GM18502 (cell line): Measurements from ENCODE around the gene LSS.
A peak's percentile ranks its signal among the peaks of the same experiment; 100 is the strongest.
"Not testable (repeated sequence)": the region's sequence is repeated elsewhere in the genome, so short reads cannot be mapped to it uniquely, and the experiment has no call there.

Experiments used
- ATAC-seq: cut with Tn5 transposase; IDR thresholded peaks from one replicate; pipeline ENCODE4 v1.9.1; 2021; ENCODE audit warnings: mild to moderate bottlenecking; ENCODE audit not compliant: unreplicated experiment, poor library complexity

The LSS gene

DNA sequence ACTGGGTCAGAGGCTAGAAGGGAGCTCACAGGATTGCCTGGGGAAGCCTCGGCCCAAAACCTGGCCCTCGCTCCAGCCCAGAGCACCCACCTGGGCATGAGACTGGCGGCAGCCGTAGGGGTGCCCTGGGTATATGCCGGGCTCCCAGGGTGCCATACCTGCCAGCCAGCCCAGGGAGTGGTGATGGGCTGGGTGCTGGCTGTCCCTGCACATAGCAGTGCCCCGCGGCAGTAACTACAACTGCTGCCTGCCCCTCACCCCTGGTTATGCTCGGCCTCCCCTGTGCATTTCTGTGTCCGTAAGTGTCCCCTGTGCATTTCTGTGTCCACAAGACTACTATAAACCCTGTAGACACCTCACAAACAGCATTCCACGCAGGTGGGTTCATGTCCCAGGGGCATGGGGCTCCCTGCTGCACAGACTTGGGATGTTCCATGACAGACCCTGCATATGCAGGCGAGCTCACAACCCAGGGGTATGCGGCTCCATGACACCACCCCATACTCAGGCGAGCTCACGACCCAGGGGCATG is 38.5 kb downstream of the LSS start:
- no peak for ATAC-seq

DNA sequence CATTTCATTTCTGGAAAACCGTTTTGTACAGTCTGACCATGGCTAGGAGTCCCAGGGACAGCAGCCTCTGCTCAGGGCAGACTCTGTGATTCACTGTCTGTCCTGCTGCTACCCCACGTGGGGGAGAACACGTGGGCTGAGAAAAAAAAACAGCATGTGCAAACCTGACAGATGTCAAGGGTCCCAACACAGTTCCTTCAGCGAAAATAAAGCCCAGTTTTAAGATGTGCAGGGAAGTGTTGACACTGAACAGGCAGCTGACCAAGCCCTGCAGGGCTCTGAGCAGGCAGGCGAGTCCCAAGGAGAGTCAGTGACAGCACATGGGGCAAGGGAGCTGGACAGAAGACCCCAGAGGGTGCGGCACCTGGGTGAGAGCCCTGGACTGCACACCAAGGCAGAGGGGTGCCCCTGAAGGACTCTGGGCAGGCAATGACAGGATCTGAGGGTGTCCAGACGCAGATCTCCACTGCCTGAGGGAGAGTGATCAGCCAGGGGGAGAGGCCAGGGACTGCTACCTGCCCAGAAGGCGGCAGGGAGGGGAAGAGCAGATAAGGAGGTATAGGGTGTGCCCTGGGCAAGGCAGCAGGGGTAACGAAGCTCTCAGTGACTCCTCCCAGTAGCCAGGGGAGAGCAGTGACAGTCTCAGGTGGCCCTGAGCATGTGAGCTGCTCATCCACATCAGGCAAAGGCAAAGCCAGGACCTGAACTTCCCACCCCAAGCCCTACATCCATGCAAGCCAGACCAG is 39.2 kb downstream of the LSS start:
- no peak for ATAC-seq

DNA sequence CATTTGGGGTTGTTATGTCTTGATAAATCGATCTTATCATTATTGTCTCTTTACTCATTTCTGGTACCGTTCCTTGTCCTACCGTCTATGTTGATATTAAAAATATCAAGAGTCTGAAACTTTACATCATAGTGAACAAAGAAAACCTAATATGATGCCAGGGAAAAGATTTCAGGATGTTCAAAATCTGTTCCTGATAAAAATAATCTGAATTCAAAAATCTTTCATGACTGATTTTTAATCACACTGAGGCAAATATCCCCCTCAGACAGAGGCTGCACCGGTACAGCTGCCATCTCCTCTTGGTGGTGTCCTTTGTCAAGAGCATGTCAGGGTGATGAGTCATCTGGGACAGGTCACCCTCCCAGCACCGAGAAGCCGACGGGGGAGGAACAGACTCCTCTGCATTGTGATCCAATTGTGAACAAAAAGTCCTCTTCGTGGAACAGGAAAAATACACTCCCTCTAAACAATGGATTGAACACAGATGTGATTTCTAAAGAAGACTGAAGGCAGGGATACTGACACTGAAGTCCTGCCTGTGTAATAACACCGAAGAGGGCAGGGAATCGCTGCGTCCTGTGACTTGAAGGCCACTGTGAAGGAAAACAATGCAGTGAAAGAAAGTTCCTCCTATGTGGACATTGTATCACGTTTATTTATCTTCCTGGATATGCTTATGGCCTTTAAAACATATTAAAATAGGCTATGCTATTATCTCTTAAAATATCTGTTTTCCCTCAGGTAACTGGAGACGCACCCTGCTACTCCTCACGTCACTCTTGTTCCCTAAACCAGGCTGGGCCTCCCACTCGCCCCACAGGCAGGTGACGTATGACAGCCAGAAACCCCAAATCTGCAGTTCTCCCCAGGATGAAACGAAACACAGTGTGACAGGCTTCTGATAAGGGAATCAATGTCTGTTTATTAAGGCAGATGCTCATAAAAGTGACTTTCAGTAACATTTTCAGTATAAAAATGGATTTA is 40.1 kb downstream of the LSS start:
- no peak for ATAC-seq

DNA sequence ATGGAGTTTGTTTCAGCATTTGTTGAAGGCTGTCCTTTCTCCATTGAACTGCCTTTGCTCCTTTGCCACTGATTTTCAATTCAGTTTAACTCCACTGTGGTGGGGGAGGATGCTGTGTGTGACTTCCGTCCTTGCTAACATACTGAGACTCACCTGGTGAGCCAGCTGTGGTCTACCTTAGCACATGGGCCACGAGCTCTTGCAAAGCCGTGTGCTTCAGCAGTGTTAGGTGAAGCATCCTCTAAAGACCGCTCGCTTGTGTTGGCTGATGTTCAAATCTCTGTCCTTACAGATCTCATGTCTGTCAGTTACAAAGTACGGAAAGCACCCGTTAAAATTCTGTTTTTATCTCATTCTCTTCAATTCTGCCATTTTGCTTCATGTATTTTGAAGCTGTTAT is 40.8 kb downstream of the LSS start:
- ATAC-seq, result no peak

DNA sequence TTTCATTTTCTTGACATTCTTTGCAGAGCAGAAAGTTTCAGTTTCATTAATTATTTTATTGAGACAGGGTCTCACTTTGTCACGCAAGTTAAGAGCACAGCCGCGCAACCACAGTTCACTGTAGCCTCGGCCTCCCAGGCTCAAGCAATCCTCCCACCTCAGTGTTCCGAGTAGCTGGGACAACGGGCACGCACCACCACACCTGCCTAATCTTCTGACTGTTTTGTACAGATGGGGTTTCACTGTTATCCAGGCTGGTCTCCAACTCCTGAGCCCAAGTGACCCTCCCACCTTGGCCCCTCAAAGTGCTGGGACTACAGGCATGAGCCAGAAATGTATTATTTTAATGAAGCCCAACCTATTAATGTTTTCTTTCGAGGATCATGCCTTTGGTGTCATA is 41.3 kb downstream of the LSS start:
- ATAC-seq, result no peak

DNA sequence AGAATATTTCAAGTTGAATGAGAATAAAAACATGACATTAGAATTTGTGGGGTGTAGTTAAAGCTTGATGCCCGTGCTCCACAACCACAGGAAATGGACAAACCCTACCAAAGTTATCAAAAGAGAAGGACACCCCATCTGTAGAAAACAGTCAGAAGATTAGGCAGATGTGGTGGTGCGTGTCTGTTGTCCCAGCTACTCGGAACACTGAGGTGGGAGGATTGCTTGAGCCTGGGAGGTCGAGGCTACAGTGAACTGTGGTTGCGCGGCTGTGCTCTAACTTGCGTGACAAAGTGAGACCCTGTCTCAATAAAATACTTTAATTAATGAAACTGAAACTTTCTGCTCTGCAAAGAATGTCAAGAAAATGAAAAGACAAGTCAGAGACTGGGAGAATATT is 42.9 kb downstream of the LSS start:
- no peak for ATAC-seq

DNA sequence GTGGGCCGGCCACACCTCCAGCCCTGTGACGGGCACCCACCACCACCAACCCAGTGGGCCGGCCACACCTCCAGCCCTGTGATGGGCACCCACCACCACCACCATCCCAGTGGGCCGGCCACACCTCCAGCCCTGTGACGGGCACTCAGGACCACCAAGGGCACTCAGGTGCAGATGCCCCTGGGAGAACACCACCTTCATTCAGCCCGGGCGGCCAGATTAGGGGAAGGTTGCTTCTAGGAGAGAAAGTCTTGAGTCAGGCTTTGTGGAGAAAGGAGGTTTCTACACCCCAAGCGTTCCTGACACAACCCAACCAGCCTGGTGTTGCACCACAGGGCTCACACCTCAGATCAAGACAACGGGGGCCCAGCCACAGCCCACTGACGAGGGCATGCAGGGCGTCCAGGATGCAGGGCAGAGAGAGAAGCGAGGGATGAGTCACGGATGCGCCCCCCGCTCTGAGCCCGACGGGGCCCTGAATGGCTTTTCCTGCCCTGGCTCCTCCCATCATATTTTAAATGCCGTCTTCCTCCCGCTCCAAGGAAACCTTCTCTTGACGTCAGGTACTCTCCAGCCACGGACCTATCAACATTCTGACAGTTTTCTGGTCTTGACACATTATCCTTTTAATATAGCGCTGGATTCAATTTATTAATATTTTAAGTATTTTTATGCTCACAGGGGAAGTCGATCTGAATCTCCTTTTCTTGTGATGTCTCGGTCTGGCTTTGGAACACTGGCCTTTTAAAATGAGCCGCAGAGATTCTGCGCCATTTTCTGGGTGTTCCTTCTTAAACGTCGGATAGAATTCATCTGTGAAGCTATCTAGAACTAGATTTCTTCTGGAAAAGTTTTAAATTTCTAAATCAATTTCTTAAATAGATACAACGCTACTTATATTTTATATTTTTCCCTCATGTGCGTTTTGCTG is 43.7 kb downstream of the LSS start:
- peak; percentile 66 for ATAC-seq

DNA sequence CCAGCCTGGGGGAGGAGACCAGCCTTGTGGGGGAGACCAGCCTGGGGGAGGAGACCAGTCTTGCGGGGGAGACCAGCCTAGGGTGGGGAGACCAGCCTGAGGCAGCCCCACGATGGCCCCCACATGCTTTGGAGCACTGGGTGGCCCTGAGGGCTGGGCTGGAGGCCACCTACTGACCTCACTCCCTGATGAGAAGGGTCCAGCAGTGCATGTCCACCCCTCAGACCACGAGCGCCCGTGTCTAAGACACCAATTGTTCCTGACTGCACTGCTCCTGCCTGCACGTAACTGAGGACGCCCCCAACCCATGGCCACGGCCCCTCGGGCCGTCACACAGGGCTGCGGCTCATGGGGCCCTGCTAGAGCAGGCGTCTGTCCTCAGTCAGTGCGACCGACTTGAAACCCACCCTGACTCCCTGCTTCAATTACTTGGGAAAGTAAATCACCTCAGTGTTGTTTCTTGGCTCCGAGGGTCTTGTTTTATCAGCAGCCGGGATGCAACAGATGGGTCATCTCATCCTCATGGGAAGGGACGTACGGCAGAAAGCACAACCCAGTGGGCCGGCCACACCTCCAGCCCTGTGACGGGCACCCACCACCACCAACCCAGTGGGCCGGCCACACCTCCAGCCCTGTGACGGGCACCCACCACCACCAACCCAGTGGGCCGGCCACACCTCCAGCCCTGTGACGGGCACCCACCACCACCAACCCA is 44.5 kb downstream of the LSS start, which contains the start of gene SPATC1L:
TSS of gene SPATC1L (minus strand) at position 550 of the 715 bp plus-strand sequence. CDS start 1,643 bp downstream, outside the sequence.
- ATAC-seq, result peak; percentile 67

DNA sequence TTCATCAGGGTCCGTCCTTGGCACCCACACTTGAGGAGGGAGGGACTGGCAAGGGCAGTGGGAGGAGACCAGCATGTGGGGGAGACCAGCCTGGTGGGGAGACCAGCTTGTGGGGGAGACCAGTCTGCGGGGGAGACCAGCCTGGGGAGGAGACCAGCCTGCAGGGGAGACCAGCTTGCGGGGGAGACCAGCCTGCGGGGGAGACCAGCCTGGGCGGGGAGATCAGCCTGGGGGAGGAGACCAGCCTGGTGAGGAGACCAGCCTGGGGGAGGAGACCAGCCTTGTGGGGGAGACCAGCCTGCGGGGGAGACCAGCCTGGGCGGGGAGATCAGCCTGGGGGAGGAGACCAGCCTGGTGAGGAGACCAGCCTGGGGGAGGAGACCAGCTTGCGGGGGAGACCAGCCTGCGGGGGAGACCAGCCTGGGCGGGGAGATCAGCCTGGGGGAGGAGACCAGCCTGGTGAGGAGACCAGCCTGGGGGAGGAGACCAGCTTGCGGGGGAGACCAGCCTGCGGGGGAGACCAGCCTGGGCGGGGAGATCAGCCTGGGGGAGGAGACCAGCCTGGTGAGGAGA is 45.2 kb downstream of the LSS start:
- not testable (repeated sequence) for ATAC-seq

DNA sequence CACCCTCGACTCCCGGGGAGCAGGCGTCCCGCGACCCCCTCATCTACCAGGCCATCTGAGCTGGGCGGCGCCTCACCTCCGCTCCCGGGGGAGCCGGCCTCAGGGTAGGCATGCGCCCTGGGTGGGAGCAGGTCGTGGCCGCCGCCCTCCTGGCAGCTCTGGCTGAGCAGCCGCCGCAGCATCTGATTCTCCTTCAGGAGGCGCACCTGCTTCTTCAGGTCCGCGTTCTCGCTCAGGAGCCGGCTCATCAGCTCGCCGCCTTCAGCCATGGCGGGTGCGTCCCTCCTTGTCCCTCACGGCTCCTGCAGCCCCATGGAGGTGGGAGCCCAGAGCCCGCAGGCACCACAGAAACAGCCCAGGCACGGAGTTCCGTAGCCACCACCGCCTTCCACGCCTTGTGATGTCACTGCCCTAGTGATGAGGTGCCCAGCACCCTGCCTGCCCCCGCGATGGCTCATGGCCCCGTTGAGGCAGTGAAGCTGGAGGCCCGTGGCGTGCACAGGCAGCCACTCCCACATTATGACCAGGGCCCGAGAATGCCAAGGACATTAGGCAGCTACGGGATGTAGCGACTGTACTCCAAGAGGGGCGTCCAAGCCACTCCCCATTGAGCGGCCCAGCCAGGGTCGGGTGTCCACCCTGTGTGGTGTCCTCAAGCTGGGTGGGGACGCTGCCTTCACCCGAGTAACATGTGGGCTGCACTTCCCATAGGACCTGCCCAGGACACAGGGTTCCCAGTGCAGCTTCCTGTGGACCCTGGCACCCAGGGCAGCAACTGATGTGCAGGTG is 45.8 kb downstream of the LSS start:
- ATAC-seq, result no peak

DNA sequence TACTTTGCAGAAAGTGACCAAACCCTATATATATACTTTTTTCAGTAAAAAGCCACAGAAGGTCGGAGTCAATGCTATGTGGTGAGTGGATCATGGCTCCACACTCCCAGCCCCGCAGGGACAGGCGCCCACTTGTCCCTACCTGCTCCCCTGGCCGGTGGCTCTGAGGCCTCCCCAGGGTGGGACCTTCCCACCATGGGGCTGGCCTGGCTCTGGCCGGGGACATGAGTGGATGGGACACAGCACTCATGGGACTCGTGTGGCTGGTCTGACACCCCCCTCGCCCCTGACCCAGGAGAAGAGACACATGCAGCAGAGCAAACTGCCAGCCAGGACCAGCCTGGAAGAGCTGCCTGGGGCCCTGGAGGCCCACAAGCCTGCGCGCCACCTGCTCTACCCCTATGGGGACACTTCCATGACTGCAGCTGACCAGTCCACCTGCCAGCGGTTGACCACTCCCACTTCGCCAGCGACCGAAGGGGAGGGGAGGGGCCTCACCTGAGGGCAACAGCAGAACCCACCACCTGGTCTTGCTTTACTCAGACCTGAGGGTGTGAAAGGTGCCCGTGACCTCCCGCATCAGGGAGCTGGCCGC is 46.5 kb downstream of the LSS start:
- no peak for ATAC-seq

DNA sequence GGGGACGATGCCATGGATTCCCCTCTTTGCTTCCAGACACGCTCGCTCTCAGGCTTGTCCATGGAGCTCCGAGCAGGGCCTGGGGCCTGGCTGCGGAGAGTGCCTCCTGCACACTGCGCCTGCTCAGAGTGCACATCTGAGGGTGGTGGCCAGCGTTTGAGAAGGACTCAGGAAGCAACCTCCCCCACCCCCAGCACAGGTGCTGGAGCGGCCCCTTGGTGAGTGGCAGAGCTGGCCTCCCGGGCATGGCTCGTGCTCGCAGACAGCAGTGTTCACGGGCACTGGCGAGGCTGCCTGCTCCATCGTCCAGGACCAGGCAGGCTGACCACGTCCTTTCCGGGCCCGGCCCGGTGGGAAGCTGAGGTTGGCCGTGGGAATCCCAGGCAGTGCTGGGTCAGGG is 47.1 kb downstream of the LSS start:
- ATAC-seq, result no peak

DNA sequence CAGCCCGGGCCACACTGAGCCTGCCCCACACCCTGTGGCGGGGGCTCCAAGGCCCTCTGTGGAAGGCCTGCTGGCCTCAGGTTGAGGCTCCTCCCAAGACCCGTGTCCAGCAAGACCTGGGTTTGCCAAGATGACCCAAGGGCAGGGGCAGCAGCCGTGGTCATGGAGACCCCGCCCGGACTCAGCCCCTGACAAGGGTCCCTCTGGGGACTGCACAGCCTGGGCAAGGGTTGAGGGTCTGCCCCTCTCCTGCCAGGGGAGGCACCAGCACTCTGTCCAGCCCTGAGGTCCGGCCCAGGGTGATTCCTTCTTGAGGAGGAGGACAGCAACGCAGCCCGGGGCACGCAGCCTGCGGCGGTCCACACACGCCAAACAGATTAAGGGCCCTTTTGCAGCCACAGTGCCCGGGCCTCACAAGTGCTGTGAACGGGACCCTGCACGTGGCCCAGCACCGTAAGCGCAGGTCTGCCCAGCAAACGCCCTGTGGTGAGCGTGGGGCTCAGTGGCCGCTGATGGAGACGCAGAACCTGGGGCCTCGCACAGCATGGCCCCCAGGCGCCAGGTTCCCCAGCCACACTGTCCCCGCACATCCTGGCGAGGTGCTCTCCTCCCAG is 47.7 kb downstream of the LSS start:
- ATAC-seq, result no peak

DNA sequence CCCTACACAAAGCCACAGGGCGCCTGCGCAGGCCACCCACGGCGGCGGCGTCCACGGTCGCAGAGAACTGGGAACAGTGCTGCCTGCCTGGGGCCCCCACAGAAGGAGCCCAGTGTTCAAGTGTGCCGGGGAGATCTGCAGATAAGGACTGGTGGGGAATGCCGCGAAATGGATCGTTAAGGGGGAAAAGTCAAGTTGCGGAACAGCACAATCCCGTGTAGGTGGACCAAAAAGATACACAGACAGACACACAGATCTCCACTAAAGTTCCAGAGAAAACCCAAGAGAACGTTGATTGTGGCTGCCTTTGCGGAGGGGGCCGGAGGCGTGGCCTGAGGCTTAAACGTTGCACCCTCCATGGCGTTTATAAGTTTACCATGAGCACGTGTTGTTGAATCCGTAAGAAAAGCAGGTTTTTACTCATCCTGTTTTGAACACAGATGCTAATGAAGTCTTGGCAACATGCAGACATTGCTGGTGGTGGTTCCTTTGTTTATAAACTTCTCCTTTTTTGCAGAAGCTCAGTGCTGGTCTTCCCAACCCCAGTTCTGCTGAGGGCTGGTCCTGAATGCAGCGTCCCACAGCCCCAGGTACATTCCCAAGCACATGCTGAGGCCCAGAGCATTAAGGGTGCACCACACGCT is 48.4 kb downstream of the LSS start:
- ATAC-seq, result no peak

DNA sequence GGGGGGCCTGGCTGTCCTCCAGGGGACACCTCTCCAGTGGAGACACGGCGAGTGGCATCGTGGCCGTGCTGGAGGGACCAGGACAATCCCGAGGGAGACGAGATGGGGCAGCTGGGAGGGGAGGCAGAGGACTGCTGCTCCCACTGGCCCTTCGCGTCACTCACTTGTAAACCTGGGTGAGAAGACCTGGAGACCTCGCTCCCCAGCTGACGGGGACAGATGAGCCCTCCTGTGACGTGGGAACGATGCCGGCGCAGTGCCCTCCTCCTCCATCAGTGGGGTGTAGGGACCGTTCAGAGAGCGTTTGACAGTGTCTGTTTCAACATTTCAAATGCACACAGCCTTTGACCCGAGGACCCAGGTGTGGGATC is 48.9 kb downstream of the LSS start:
- ATAC-seq, result no peak

DNA sequence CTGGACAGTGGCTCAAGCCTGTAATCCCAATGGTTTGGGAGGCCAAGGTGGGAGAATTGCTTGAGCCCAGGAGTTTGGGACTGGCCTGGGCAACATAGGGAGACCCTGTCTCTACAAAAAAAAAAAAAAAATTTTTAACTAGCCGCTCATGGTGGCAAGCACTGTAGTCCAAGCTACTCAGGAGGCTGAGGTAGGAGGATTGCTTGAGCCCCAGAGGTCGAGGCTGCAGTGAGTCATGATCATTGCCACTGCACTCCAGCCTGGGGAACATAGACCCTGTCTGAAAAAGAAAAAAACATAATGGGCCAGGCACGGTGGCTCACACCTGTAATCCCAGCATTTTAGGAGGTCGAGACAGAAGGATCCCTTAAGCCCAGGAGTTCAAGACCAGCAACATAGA is 49.6 kb downstream of the LSS start:
- no peak for ATAC-seq
